HG03571 (cell line): ENCODE results near the gene PPP6R3.
A peak's percentile ranks its signal among the peaks of the same experiment; 100 is the strongest.

Source experiments
- ATAC-seq: cut with Tn5 transposase; IDR thresholded peaks from one replicate; pipeline ENCODE4 v1.9.1; 2021; ENCODE audit not compliant: unreplicated experiment

The PPP6R3 gene, protein sequence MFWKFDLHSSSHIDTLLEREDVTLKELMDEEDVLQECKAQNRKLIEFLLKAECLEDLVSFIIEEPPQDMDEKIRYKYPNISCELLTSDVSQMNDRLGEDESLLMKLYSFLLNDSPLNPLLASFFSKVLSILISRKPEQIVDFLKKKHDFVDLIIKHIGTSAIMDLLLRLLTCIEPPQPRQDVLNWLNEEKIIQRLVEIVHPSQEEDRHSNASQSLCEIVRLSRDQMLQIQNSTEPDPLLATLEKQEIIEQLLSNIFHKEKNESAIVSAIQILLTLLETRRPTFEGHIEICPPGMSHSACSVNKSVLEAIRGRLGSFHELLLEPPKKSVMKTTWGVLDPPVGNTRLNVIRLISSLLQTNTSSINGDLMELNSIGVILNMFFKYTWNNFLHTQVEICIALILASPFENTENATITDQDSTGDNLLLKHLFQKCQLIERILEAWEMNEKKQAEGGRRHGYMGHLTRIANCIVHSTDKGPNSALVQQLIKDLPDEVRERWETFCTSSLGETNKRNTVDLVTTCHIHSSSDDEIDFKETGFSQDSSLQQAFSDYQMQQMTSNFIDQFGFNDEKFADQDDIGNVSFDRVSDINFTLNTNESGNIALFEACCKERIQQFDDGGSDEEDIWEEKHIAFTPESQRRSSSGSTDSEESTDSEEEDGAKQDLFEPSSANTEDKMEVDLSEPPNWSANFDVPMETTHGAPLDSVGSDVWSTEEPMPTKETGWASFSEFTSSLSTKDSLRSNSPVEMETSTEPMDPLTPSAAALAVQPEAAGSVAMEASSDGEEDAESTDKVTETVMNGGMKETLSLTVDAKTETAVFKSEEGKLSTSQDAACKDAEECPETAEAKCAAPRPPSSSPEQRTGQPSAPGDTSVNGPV

DNA sequence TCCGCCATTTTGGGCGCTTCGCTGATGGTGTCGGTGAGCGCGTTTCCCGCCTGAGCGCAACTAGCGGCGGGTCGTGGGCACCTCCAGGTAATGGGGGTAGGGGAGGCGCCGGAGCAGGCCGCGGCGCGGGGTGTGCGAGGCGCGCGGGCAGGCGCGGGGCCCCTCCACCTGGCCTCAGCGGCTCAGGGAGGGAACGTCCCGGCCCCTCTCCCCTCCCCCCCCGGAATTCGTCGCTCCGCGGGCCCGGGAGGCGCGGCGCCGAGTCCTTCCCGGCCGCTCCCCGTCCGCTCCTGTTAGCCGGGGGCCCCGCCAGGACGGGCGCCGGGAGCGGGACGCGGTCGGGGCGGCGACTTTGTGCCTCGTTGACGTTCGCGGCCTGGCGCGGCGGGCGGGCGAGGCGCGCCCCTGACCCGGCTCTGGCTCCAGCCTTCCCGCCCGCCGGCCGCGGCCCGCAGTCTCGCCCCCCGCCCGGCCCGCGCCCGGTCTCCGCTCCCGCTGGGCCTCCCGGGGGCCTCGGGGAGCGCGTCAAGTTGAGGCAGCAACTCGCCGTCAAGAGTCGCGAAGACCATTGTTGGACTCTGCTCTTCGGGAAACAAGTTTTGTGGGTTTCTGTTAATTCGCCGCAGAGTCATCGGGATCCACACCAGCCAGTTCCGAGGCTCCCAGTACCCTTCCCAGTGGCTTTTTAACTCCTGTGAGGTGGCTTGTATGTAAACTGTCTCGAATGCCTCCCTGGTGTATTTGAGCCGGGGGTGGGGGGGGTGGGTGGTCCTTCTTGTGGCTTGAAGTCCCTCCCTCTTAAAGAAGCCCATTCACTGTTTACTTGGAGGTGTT lies at the start of gene PPP6R3:
PPP6R3 (plus strand) TSS at position 12 of the 834 bp plus-strand sequence. CDS start 76,913 bp downstream, outside the sequence.
- ATAC-seq = peak; percentile 43

GRCh38 chr11:68411501-68411991 lies 49.0 kb upstream of the PPP6R3 start:
- ATAC-seq = no peak

DNA sequence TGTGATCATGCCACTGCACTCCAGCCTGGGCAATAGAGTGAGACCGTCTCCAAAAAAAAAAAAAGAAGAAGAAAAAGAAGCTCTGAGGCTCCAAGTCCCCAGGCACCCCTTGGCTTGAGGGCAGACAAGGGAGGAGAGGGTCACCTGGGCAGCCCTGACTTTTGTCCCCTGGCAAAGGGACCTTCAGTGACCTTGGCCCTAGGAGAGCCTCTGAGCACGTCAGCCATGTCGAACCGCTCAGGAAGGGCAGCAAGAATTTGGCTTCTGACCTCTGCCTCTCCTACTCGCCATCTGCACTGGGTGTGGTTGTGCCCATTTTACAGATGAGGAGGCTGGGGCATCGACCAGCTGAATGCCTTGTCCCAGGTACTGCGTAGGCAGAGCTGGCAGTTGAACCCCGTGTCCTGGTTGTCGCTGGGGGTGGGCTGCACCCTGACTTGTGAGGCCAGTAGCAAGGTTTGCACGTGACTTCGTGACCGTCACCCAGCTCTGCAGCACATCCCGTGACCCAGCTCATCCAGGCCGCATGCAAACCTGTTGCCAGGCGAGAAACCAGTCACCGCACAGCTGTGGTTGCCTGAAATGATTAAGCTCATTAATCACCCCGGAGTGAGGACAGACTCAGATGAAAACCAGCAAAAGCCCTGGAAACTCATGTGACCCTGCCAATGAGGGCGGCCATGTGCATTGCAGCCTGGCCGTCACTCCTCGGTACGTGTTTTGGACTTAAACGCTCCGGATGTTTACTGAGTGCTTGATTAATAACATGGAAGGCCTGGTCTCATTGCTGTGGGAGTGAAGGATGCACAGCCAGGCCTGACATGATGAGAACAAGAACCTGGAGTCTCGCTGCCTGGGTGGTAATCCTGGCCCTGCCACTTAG lies 47.7 kb upstream of the PPP6R3 start:
- ATAC-seq = no peak

DNA sequence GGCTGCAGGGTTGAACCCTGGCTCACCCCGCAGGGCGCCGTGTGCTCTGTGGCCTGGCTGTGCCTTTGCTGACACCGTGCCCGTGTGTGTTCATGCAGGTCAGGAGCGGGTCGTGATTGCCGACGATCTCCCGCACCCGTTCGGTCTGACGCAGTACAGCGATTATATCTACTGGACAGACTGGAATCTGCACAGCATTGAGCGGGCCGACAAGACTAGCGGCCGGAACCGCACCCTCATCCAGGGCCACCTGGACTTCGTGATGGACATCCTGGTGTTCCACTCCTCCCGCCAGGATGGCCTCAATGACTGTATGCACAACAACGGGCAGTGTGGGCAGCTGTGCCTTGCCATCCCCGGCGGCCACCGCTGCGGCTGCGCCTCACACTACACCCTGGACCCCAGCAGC lies 47.0 kb upstream of the PPP6R3 start:
- no peak for ATAC-seq

DNA sequence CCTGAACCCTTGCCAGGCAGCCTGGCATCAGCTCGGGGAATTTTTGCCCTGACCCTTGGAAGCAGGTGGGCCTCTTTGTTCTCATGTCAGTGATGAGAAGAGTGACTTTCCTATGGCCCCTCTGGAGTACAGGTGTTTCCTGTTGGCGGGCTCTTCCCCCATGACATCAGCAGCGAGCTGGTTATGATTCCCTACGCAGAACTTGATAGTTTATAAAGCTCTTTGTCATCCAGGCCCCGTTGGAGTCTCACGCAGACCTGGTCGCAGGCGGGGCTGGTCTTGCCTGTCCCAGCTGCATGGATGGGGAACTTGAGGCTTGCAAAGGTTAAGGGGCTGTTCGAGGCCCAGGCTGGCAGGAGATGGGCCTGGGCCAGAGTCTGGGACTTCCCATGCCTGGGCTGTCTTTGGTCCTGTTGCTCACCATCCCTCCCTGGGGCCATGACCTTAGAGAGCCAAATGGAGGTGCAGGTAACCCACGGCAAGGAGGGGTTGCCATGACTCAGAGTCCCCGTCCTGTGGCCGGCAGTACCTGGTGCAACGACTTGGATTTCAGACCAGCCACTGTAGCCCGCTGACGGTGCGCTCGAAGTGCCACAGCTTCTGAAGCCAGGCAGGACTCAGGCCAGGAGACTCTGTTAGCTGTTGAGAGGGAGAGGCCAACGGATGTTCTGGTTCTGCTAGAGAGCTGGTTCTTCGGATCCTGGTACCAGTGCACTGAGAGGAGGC lies 45.9 kb upstream of the PPP6R3 start:
- no peak for ATAC-seq

GRCh38 chr11:68416070-68416578 lies 44.4 kb upstream of the PPP6R3 start:
- no peak for ATAC-seq

GRCh38 chr11:68418648-68419047 lies 41.9 kb upstream of the PPP6R3 start:
- no peak for ATAC-seq

- ATAC-seq = no peak
Observed at GRCh38 chr11:68420171-68420570, 40.4 kb upstream of the PPP6R3 start.

DNA sequence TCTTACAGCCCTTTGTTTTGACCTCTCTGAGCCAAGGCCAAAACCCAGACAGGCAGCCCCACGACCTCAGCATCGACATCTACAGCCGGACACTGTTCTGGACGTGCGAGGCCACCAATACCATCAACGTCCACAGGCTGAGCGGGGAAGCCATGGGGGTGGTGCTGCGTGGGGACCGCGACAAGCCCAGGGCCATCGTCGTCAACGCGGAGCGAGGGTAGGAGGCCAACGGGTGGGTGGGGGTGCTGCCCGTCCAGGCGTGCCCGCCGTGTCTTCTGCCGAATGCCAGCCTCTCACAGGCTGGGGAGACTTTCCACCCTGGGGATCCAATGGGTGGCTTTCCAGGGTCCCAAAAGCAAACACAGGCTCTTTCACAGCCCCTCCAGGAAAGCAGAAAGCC lies 37.1 kb upstream of the PPP6R3 start:
- no peak for ATAC-seq

- no peak for ATAC-seq
Observed at GRCh38 chr11:68424101-68424632, 36.4 kb upstream of the PPP6R3 start.

DNA sequence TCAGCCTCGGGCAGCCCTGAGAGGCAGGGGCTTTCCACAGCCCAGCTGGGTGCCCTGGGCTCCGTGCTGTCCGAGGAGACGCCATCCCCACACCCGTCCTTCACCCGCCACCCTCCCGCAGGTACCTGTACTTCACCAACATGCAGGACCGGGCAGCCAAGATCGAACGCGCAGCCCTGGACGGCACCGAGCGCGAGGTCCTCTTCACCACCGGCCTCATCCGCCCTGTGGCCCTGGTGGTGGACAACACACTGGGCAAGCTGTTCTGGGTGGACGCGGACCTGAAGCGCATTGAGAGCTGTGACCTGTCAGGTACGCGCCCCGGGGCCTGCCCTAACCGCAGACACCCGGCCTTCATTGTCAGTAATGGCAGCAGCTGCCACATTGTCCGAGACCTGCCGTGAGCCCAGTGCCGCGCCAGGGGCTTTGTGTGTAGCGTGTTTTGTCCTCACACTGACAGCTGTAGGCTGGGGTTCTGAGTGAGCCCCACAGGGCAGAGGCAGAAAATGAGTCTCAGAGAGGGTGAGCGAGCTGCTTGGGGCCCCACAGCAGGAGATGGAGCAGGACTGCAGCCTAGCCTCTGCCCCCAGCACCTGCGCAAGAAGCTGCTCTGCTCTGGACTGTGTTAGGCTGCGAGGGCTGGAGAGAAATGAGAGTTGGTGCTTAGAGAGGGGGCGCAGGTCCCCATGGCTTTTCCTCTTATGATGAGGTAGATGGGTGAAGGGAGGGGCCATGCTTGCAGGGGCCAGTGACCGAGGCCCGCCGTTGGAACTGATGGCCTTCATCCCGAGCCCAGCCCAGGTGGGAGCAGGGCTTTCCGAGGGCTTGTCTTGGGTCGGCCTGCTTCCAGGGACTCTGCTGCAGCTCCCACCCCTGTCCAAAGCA lies 35.3 kb upstream of the PPP6R3 start:
- no peak for ATAC-seq

DNA sequence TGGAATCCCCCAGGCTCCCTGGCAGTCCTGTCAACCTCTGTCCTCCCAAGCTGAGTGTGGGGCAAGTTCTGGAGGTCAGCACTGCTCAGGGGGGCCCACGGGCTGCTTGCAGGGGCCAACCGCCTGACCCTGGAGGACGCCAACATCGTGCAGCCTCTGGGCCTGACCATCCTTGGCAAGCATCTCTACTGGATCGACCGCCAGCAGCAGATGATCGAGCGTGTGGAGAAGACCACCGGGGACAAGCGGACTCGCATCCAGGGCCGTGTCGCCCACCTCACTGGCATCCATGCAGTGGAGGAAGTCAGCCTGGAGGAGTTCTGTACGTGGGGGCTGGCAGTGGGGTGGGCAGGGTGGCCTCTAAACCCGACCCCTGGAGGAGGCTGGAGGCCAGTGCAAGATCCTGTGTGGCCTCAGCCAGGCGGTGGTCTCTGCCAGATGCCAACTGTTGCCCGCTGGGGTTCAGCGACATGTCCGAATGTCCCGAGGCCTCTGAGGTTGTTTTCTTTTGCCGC lies 34.6 kb upstream of the PPP6R3 start:
- ATAC-seq = no peak

DNA sequence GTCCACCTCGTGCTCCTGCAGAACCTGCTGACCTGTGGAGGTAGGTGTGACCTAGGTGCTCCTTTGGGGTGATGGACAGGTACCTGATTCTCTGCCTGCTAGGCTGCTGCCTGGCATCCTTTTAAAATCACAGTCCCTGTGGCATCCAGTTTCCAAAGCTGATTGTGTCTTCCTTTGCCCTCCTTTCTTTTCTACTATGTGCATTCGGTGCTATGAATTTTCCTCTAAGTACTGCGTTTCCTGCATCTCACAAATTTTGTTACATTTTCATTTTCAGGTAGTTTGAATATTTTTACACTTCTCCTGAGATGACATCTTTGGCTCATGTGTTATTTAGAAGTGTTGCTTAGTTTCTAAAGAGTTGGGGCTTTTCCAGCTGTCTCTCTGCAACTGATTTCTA lies 30.9 kb upstream of the PPP6R3 start:
- no peak for ATAC-seq

DNA sequence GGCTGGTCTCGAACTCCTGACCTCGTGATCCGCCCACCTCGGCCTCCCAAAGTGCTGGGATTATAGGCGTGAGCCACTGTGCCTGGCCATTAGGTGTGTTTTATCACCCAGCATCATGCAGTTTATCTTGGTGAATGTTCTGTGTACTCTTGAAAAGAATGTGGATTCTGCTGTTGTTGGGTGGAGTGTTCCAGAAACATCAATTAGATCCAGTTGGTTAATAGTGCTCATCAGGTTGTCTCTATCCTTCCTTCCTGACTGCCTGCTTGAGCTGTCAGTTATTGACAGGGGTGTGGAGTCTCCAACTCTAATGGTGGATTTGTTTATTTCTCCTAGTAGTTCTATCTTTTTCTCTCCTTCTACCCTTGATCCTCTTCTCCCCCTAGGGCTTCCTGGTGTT lies 30.2 kb upstream of the PPP6R3 start:
- ATAC-seq = no peak

- ATAC-seq = no peak
Observed at GRCh38 chr11:68430801-68431200, 29.8 kb upstream of the PPP6R3 start.

- ATAC-seq = no peak
Observed at GRCh38 chr11:68431984-68432645, 28.4 kb upstream of the PPP6R3 start.

- no peak for ATAC-seq
Observed at GRCh38 chr11:68432874-68433273, 27.7 kb upstream of the PPP6R3 start.
